Neural progenitor cell (in vitro differentiated cells): ENCODE measurements around the gene DACH1. TPM values are rescaled to one million over a fixed set of nuclear protein-coding genes. Genes with fewer than 3 reads are reported as not detected.

ENCODE experiments used
- DNase-seq: peaks from one replicate; pipeline ENCODE4 v3.0.0-alpha.2; 2016; ENCODE audit warnings: low spot score
- H2AFZ ChIP-seq: fragments of 200-600 bp; sonication (generic); replicated peaks from 2 replicates; pipeline ENCODE4 v1.6.1; 2016; ENCODE audit warnings: antibody characterized with exemption
- H3F3A ChIP-seq: fragments of 200-600 bp; sonication (generic); 2 replicates; pipeline ENCODE4 v1.6.1; 2016; ENCODE audit warnings: antibody characterized with exemption, low read depth
- H3K27ac ChIP-seq: fragments of 200-600 bp; sonication (generic); 2 replicates; pipeline ENCODE4 v1.5.1; 2016; ENCODE audit warnings: mild to moderate bottlenecking
- H3K27me3 ChIP-seq: fragments of 200-600 bp; sonication (generic); 2 replicates; pipeline ENCODE4 v1.6.1; 2016; ENCODE audit warnings: mild to moderate bottlenecking, moderate library complexity
- H3K36me3 ChIP-seq: fragments of 200-600 bp; sonication (generic); 2 replicates; pipeline ENCODE4 v1.5.1; 2016
- H3K4me1 ChIP-seq: fragments of 200-600 bp; sonication (generic); 2 replicates; pipeline ENCODE4 v1.6.1; 2016; ENCODE audit warnings: mixed run types
- H3K4me2 ChIP-seq: fragments of 200-600 bp; sonication (generic); 2 replicates; pipeline ENCODE4 v1.6.1; 2016
- H3K4me3 ChIP-seq: fragments of 200-600 bp; sonication (generic); 2 replicates; pipeline ENCODE4 v1.5.1; 2016
- H3K79me2 ChIP-seq: fragments of 200-600 bp; sonication (generic); 2 replicates; pipeline ENCODE4 v1.6.1; 2016; ENCODE audit warnings: low read depth
- H3K9ac ChIP-seq: fragments of 200-600 bp; sonication (generic); 2 replicates; pipeline ENCODE4 v1.6.1; 2016
- H3K9me3 ChIP-seq: fragments of 200-600 bp; sonication (generic); 2 replicates; pipeline ENCODE4 v1.5.1; 2016; ENCODE audit warnings: low read depth
- H4K20me1 ChIP-seq: fragments of 200-600 bp; sonication (generic); 2 replicates; pipeline ENCODE4 v1.6.1; 2016; ENCODE audit warnings: low read depth
- H3K27ac Mint-ChIP-seq: 3 replicates; pipeline ENCODE4 v1.8.0; 2021; ENCODE audit warnings: mixed read lengths
- H3K27me3 Mint-ChIP-seq: 2 replicates; pipeline ENCODE4 v1.8.0; 2022; ENCODE audit warnings: low read depth, mild to moderate bottlenecking, inconsistent platforms, moderate library complexity, mixed read lengths; ENCODE audit not compliant: insufficient read depth
- H3K36me3 Mint-ChIP-seq: 3 replicates; pipeline ENCODE4 v1.8.0; 2021; ENCODE audit warnings: mixed read lengths
- H3K4me1 Mint-ChIP-seq: 3 replicates; pipeline ENCODE4 v1.8.0; 2021; ENCODE audit warnings: mixed read lengths
- H3K4me3 Mint-ChIP-seq: 3 replicates; pipeline ENCODE4 v1.8.0; 2021; ENCODE audit warnings: mild to moderate bottlenecking, moderate library complexity, mixed read lengths
- H3K9me3 Mint-ChIP-seq: 3 replicates; pipeline ENCODE4 v1.8.0; 2020; ENCODE audit warnings: mixed read lengths
- EZH2 ChIP-seq: fragments of 200-600 bp; sonication (generic); IDR thresholded peaks from 2 replicates; pipeline ENCODE4 v1.6.1; 2017; ENCODE audit warnings: antibody characterized with exemption, mild to moderate bottlenecking, moderate library complexity
- EZH2phosphoT487 ChIP-seq: fragments of 200-600 bp; sonication (generic); IDR thresholded peaks from 2 replicates; pipeline ENCODE4 v1.6.1; 2017; ENCODE audit warnings: antibody characterized with exemption
- total RNA-seq: library from RNA; depleted of rRNA; stranded (reverse); fragments of >200 nt; gene quantifications from 2 replicates; pipeline ENCODE4 v1.2.3, GENCODE V29; 2015; ENCODE audit warnings: low replicate concordance
- TF ChIP-seq, protein P1 (sequence below): fragments of 200-600 bp; sonication (generic); IDR thresholded peaks from 2 replicates; pipeline ENCODE4 v1.5.1; 2017; ENCODE audit warnings: antibody characterized with exemption, mild to moderate bottlenecking

Gene DACH1
- total RNA-seq, 1 donor from 2014 or later, result 27.6 TPM

DNA sequence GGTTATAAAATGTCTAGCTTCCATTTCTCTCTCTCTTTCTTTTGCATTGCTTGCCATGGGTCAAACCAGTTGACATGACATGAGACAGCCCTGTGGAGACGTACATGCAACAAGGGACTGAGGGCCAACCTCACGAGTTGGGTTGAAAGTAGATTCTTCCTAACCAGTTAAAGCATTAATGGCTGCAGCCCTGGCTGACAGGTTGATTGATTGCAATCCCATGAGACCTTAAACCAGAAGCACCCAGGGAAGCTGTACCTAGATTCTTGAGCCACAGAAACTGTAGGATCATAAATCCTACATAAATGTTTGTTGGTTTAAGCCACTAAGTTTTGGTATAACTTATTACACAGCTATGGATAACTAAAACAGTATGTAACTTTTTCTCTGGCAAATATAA lies 373.8 kb downstream of the DACH1 start:
- Histone ChIP-seq H3K79me2 (no peaks in the 10 kb centered on the region), H4K20me1 (no peaks in the 10 kb centered on the region), H3K36me3 (peaks cover 4% of the 10 kb centered on the region), H3F3A (no peaks in the 10 kb centered on the region), H3K9me3 (no peaks in the 10 kb centered on the region), H2AFZ (no peak overlapping the region), H3K4me2 (no peak overlapping the region), H3K27ac (no peak overlapping the region), H3K4me1 (no peaks in the 10 kb centered on the region), H3K27me3 (no peaks in the 10 kb centered on the region), H3K4me3 (no peak overlapping the region), H3K9ac (no peak overlapping the region)
- no peak for DNase-seq
- TF ChIP-seq, protein P1, sequence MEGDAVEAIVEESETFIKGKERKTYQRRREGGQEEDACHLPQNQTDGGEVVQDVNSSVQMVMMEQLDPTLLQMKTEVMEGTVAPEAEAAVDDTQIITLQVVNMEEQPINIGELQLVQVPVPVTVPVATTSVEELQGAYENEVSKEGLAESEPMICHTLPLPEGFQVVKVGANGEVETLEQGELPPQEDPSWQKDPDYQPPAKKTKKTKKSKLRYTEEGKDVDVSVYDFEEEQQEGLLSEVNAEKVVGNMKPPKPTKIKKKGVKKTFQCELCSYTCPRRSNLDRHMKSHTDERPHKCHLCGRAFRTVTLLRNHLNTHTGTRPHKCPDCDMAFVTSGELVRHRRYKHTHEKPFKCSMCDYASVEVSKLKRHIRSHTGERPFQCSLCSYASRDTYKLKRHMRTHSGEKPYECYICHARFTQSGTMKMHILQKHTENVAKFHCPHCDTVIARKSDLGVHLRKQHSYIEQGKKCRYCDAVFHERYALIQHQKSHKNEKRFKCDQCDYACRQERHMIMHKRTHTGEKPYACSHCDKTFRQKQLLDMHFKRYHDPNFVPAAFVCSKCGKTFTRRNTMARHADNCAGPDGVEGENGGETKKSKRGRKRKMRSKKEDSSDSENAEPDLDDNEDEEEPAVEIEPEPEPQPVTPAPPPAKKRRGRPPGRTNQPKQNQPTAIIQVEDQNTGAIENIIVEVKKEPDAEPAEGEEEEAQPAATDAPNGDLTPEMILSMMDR, result no peak
- TF ChIP-seq EZH2phosphoT487 (no peak), EZH2 (no peak)
- Mint-ChIP-seq H3K36me3 (peaks cover 19% of the 10 kb centered on the region), H3K4me1 (no peaks in the 10 kb centered on the region), H3K27me3 (peaks cover 2% of the 10 kb centered on the region), H3K9me3 (no peaks in the 10 kb centered on the region), H3K27ac (no peak overlapping the region), H3K4me3 (no peak overlapping the region)

DNA sequence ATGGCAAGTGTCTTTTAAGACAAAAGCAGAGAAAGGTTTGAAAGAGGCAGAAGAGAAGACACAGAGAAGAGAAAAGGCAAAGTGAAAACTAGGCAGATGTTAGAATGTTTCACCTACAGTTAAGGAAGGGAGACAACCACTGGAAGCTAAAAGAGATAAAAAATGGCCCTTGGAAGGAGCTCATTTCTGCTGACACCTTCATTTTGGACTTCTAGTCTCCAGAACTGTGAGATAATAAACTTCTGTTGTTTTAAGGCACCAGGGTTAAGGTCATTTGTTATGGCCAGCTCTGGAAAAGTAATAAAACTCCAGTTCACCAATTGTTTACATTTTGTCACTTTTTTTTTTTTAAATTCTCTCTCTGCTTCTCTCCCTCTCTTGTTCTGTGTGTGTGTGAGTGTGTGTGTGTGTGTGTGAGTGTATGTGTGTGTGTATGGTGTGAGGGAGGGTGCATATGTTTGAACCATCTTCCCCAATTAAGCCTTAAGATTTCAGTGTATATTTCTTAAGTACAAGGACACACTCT lies 374.6 kb downstream of the DACH1 start:
- Histone ChIP-seq H3K9ac (no peak overlapping the region), H3K27me3 (no peaks in the 10 kb centered on the region), H3K4me1 (no peaks in the 10 kb centered on the region), H4K20me1 (no peaks in the 10 kb centered on the region), H3K9me3 (no peaks in the 10 kb centered on the region), H3K36me3 (peaks cover 5% of the 10 kb centered on the region), H3K27ac (no peak overlapping the region), H3K4me3 (no peak overlapping the region), H3K79me2 (no peaks in the 10 kb centered on the region), H3K4me2 (no peak overlapping the region), H2AFZ (no peak overlapping the region), H3F3A (no peaks in the 10 kb centered on the region)
- TF ChIP-seq, protein P1, result no peak
- TF ChIP-seq EZH2phosphoT487, result no peak
- TF ChIP-seq EZH2, result no peak
- no peak for DNase-seq
- Mint-ChIP-seq H3K9me3 (no peaks in the 10 kb centered on the region), H3K4me1 (no peaks in the 10 kb centered on the region), H3K4me3 (no peak overlapping the region), H3K27ac (no peak overlapping the region), H3K27me3 (peaks cover under 1% of the 10 kb centered on the region), H3K36me3 (peaks cover 21% of the 10 kb centered on the region)

DNA sequence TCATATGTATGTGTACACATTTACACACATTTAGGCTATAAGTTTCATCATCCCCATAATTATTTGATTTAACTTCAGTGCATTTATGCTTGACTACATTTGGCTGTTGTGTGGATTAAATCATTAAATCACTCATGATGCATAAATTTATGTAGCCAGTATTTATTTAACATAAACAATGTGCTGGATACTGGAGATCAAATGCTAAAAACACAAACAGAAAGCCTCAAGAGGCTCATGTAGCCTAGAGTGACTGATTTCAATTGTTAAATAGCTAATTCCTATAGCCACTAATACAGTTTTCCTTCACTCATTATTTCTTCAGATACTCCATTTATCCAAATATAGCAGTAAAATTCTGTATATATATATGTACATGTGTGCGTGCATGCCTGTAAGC lies 376.0 kb downstream of the DACH1 start:
- no peak overlapping the region for H3K27ac ChIP-seq
- Mint-ChIP-seq H3K27ac (no peak overlapping the region), H3K27me3 (no peaks in the 10 kb centered on the region), H3K4me1 (no peaks in the 10 kb centered on the region), H3K36me3 (peaks cover 23% of the 10 kb centered on the region), H3K4me3 (no peak overlapping the region), H3K9me3 (no peaks in the 10 kb centered on the region)
- no peaks in the 10 kb centered on the region for H3K4me1 ChIP-seq
- no peaks in the 10 kb centered on the region for H3K27me3 ChIP-seq
- DNase-seq, result no peak
- peaks cover 5% of the 10 kb centered on the region for H3K36me3 ChIP-seq
- H3K9me3 ChIP-seq, result no peaks in the 10 kb centered on the region
- H2AFZ ChIP-seq, result no peak overlapping the region
- TF ChIP-seq, protein P1, result no peak
- TF ChIP-seq EZH2phosphoT487 (no peak), EZH2 (no peak)
- H3K9ac ChIP-seq, result no peak overlapping the region
- no peaks in the 10 kb centered on the region for H3F3A ChIP-seq
- H3K4me2 ChIP-seq, result no peak overlapping the region
- no peaks in the 10 kb centered on the region for H4K20me1 ChIP-seq
- no peaks in the 10 kb centered on the region for H3K79me2 ChIP-seq
- H3K4me3 ChIP-seq, result no peak overlapping the region
